GM23248 (cell line): ENCODE measurements around the gene ARID1B. TPM values are rescaled to one million over a fixed set of nuclear protein-coding genes. Genes with fewer than 3 reads are reported as not detected.
A peak's percentile ranks its signal among the peaks of the same experiment; 100 is the strongest.

Experiments used
- DNase-seq: peaks from one replicate; pipeline ENCODE4 v3.0.0-alpha.2; 2015
- H2AFZ ChIP-seq: fragments of 200-600 bp; sonication (generic); 2 replicates; pipeline ENCODE4 v1.6.1; 2016; ENCODE audit warnings: antibody characterized with exemption
- H3F3A ChIP-seq: fragments of 200-600 bp; sonication (generic); 2 replicates; pipeline ENCODE4 v1.6.1; 2016; ENCODE audit warnings: mild to moderate bottlenecking, antibody characterized with exemption, mixed run types; ENCODE audit not compliant: insufficient read depth
- H3K27ac ChIP-seq: fragments of 200-600 bp; sonication (generic); 2 replicates; pipeline ENCODE4 v1.5.1; 2016; ENCODE audit warnings: mild to moderate bottlenecking
- H3K27me3 ChIP-seq: fragments of 200-600 bp; sonication (generic); replicated peaks from 2 replicates; pipeline ENCODE4 v1.6.1; 2016; ENCODE audit warnings: mild to moderate bottlenecking; ENCODE audit not compliant: insufficient read depth
- H3K36me3 ChIP-seq: fragments of 200-600 bp; sonication (generic); 2 replicates; pipeline ENCODE4 v1.6.1; 2016; ENCODE audit warnings: low read depth, mild to moderate bottlenecking
- H3K4me1 ChIP-seq: fragments of 200-600 bp; sonication (generic); 2 replicates; pipeline ENCODE4 v1.6.1; 2016; ENCODE audit warnings: mild to moderate bottlenecking; ENCODE audit not compliant: insufficient read depth
- H3K4me2 ChIP-seq: fragments of 200-600 bp; sonication (generic); one replicate; pipeline ENCODE4 v1.6.1; 2016; ENCODE audit warnings: mild to moderate bottlenecking; ENCODE audit not compliant: unreplicated experiment
- H3K4me3 ChIP-seq: fragments of 200-600 bp; sonication (generic); 2 replicates; pipeline ENCODE4 v1.5.1; 2016; ENCODE audit warnings: mild to moderate bottlenecking
- H3K79me2 ChIP-seq: fragments of 200-600 bp; sonication (generic); 2 replicates; pipeline ENCODE4 v1.6.1; 2016; ENCODE audit warnings: mild to moderate bottlenecking; ENCODE audit not compliant: insufficient read depth
- H3K9ac ChIP-seq: fragments of 200-600 bp; sonication (generic); 2 replicates; pipeline ENCODE4 v1.6.1; 2016; ENCODE audit warnings: mild to moderate bottlenecking
- H3K9me2 ChIP-seq: fragments of 200-600 bp; sonication (generic); 2 replicates; pipeline ENCODE4 v1.6.1; 2016; ENCODE audit warnings: mixed run types, mild to moderate bottlenecking, moderate library complexity; ENCODE audit not compliant: insufficient read depth
- H3K9me3 ChIP-seq: fragments of 200-600 bp; sonication (generic); one replicate; pipeline ENCODE4 v1.6.1; 2017; ENCODE audit warnings: low read depth
- H4K20me1 ChIP-seq: fragments of 200-600 bp; sonication (generic); 2 replicates; pipeline ENCODE4 v1.6.0; 2016; ENCODE audit not compliant: insufficient read depth
- EZH2 ChIP-seq: fragments of 200-600 bp; sonication (generic); IDR thresholded peaks from 2 replicates; pipeline ENCODE4 v1.6.1; 2018; ENCODE audit warnings: antibody characterized with exemption, mild to moderate bottlenecking; ENCODE audit not compliant: insufficient read depth, poor library complexity, severe bottlenecking
- EZH2phosphoT487 ChIP-seq: fragments of 200-600 bp; sonication (generic); IDR thresholded peaks from 2 replicates; pipeline ENCODE4 v1.6.1; 2018; ENCODE audit warnings: antibody characterized with exemption, moderate library complexity, mild to moderate bottlenecking, low read depth; ENCODE audit not compliant: insufficient read depth
- WGBS, 2 experiments: methylation state at CpG; one replicate each; pipeline ENCODE4 v1.1.6; 2015 to 2017; ENCODE audit warnings: low lambda C conversion rate in 2 of 2, low coverage in 1 of 2; ENCODE audit errors: missing lambda C conversion rate in 2 of 2; 5-methylcytosine and 5-hydroxymethylcytosine counted together
- in situ Hi-C: fragments of 300-500 bp; cut with MboI; formaldehyde crosslinking; loops from 2 replicates; pipeline ENCODE4 v1.15.0; 2020
- polyA plus RNA-seq: library from polyadenylated mRNA; unstranded; fragments of >200 nt; fragmentation: Nextera tagmentation; extraction: Ambion mirVana; gene quantifications from 2 replicates; pipeline ENCODE4 v1.2.1, GENCODE V29; 2016
- total RNA-seq: library from RNA; depleted of rRNA; stranded (reverse); fragments of >200 nt; shearing (Covaris generic); gene quantifications from 2 replicates; pipeline ENCODE4 v1.2.3, GENCODE V29; 2014

Gene ARID1B
- total and polyA plus RNA-seq, 2 experiments from 2014 or later = 19.3 to 21.2 TPM

DNA sequence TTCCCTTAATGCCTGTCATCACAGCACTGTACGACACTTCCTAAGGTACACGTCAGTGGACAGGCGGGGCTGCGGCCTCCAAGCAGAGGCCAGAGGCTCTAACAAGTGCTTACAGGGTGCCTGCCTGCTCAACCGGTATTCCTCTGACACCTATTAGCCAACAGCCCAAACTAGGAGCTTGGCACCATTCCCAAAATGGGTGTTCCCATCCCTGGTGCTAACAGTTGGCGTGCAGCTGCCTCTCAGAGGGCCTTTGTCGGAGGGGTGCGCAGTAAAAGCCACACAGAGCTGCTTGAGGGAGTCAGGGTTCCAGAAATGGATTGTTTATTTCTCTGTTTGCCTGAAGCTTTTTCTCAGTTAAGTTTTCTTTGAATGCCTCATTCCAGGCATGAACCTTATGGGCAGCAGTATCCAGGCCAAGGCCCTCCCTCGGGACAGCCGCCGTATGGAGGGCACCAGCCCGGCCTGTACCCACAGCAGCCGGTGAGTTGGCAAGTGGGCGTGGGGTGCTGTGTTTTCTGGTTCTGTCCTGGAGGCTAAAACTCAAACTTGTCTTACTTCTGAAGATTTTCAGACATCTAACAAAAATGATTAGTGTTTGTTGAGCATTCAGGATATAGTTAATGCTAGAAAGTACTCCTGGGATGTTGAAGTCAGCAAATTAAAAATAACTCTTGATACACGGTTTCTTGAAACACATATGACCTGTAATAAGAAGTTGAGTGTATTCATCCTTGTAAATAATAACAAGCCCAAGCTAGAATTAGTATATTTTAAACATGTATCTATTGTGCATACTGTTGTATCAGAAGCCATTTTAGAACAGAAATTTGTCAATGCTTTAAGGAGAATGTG is 421.5 kb downstream of the ARID1B start:
- H4K20me1 ChIP-seq = no peaks in the 10 kb centered on the region

DNA sequence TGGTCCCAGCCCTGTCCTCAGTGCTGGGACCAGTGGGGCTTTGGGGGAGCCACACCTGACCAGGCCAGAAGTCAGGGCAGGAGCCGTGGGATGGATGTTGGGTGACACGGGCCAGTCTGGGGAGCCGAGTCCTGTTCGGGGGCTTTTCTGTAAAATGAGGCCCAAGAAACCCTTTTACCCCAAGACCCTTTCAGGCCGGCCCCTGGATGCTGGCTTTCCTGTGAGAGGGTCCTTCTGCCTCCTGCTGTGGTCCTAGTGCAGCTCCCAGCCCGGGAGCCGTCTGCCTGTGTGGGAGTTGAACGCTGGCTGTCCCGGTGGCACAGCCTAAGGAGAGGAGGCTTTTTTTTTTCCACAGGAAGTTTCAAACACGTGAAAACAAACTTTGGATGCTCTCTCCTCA is 422.9 kb downstream of the ARID1B start:
- no peaks in the 10 kb centered on the region for H3K27me3 ChIP-seq
- H4K20me1 ChIP-seq = no peaks in the 10 kb centered on the region
- H3K27ac ChIP-seq = no peak overlapping the region
- no peak for DNase-seq
- WGBS, 2 experiments = 82 to 83% methylated on average over 10 of the region's 10 CpGs
- in situ Hi-C loops = no loop called here
- no peak overlapping the region for H3K4me2 ChIP-seq
- no peaks in the 10 kb centered on the region for H3K9me2 ChIP-seq
- no peak overlapping the region for H2AFZ ChIP-seq
- H3K79me2 ChIP-seq = no peaks in the 10 kb centered on the region
- H3K9ac ChIP-seq = no peak overlapping the region
- H3F3A ChIP-seq = no peaks in the 10 kb centered on the region
- TF ChIP-seq EZH2 (no peak), EZH2phosphoT487 (no peak)
- H3K4me3 ChIP-seq = no peak overlapping the region
- H3K36me3 ChIP-seq = peaks cover 54% of the 10 kb centered on the region
- H3K4me1 ChIP-seq = no peaks in the 10 kb centered on the region
- H3K9me3 ChIP-seq = no peaks in the 10 kb centered on the region

More for the DNA sequence above, 421.5 kb downstream of the ARID1B start:
- Histone ChIP-seq H3K27ac (no peak overlapping the region), H3K4me2 (no peak overlapping the region), H3K27me3 (no peaks in the 10 kb centered on the region), H3K9me3 (no peaks in the 10 kb centered on the region), H3K4me1 (no peaks in the 10 kb centered on the region), H3K4me3 (no peak overlapping the region), H3K36me3 (peaks cover 48% of the 10 kb centered on the region), H2AFZ (no peak overlapping the region), H3K9ac (no peak overlapping the region), H3K9me2 (no peaks in the 10 kb centered on the region), H3K79me2 (no peaks in the 10 kb centered on the region), H3F3A (no peaks in the 10 kb centered on the region)
- in situ Hi-C loops = loop anchor here (25.0 kb wide), 1 partner anchor 636 kb away; no protein-coding TSS in a partner anchor
- TF ChIP-seq EZH2 (no peak), EZH2phosphoT487 (no peak)
- peak; percentile 19 for DNase-seq
- 73 to 75% methylated on average over 15 of the region's 15 CpGs for WGBS, 2 experiments

DNA sequence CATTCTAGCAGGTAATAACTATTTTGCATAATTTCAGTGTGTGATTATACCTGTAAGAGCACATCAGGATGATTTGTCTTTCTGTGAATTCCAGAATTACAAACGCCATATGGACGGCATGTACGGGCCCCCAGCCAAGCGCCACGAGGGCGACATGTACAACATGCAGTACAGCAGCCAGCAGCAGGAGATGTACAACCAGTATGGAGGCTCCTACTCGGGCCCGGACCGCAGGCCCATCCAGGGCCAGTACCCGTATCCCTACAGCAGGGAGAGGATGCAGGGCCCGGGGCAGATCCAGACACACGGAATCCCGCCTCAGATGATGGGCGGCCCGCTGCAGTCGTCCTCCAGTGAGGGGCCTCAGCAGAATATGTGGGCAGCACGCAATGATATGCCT is 423.4 kb downstream of the ARID1B start:
- H3K4me2 ChIP-seq = no peak overlapping the region
- H3K27me3 ChIP-seq = no peaks in the 10 kb centered on the region
- H3K4me3 ChIP-seq = no peak overlapping the region
- H2AFZ ChIP-seq = no peak overlapping the region
- H3K9me2 ChIP-seq = no peaks in the 10 kb centered on the region
- TF ChIP-seq EZH2phosphoT487 (no peak), EZH2 (no peak)
- no peak overlapping the region for H3K9ac ChIP-seq
- H3F3A ChIP-seq = no peaks in the 10 kb centered on the region
- WGBS, 2 experiments = 83% methylated on average over 17 of the region's 17 CpGs
- no peaks in the 10 kb centered on the region for H3K4me1 ChIP-seq
- H3K36me3 ChIP-seq = peaks cover 59% of the 10 kb centered on the region
- no peaks in the 10 kb centered on the region for H3K9me3 ChIP-seq
- no peaks in the 10 kb centered on the region for H3K79me2 ChIP-seq
- no peak overlapping the region for H3K27ac ChIP-seq
- in situ Hi-C loops = no loop called here
- no peaks in the 10 kb centered on the region for H4K20me1 ChIP-seq
- DNase-seq = no peak

DNA sequence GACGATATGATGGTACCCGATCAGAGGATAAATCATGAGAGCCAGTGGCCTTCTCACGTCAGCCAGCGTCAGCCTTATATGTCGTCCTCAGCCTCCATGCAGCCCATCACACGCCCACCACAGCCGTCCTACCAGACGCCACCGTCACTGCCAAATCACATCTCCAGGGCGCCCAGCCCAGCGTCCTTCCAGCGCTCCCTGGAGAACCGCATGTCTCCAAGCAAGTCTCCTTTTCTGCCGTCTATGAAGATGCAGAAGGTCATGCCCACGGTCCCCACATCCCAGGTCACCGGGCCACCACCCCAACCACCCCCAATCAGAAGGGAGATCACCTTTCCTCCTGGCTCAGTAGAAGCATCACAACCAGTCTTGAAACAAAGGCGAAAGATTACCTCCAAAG is 423.9 kb downstream of the ARID1B start:
- no peaks in the 10 kb centered on the region for H3K4me1 ChIP-seq
- in situ Hi-C loops = no loop called here
- H3K9me2 ChIP-seq = no peaks in the 10 kb centered on the region
- no peak overlapping the region for H3K4me2 ChIP-seq
- no peaks in the 10 kb centered on the region for H4K20me1 ChIP-seq
- no peak overlapping the region for H2AFZ ChIP-seq
- no peak overlapping the region for H3K27ac ChIP-seq
- DNase-seq = no peak
- no peak overlapping the region for H3K9ac ChIP-seq
- TF ChIP-seq EZH2phosphoT487 (no peak), EZH2 (no peak)
- H3K9me3 ChIP-seq = no peaks in the 10 kb centered on the region
- no peaks in the 10 kb centered on the region for H3F3A ChIP-seq
- H3K4me3 ChIP-seq = no peak overlapping the region
- peaks cover 62% of the 10 kb centered on the region for H3K36me3 ChIP-seq
- WGBS, 2 experiments = 94 to 98% methylated on average over 17 of the region's 17 CpGs
- no peaks in the 10 kb centered on the region for H3K27me3 ChIP-seq
- no peaks in the 10 kb centered on the region for H3K79me2 ChIP-seq
